CD4-positive, alpha-beta T cell treated with Interleukin-6 at 100 ng/mL for 8 hours (primary cell): ENCODE data around the gene SAMD4A.

Experiments
- DNase-seq: peaks from one replicate; pipeline ENCODE4 v3.0.0-alpha.2; 2020; ENCODE audit warnings: mixed read lengths, low spot score

Gene SAMD4A

GRCh38 chr14:54566410-54567223, at the start of gene SAMD4A:
TSS of gene SAMD4A (plus strand) at chr14:54567128. CDS start at chr14:54567917, 789 bp downstream.
- DNase-seq = peak; percentile 54

GRCh38 chr14:54524410-54524809, 42.5 kb upstream of the SAMD4A start:
- no peak for DNase-seq

GRCh38 chr14:54528973-54529372, 38.0 kb upstream of the SAMD4A start:
- DNase-seq = no peak

GRCh38 chr14:54529811-54530210, 37.1 kb upstream of the SAMD4A start:
- no peak for DNase-seq

GRCh38 chr14:54532111-54533012, 34.6 kb upstream of the SAMD4A start:
- no peak for DNase-seq

GRCh38 chr14:54533100-54533499, 33.8 kb upstream of the SAMD4A start:
- DNase-seq = no peak

- DNase-seq = no peak
Observed at GRCh38 chr14:54535126-54535525, 31.8 kb upstream of the SAMD4A start.

- DNase-seq = no peak
Observed at GRCh38 chr14:54535646-54536045, 31.3 kb upstream of the SAMD4A start.

GRCh38 chr14:54537651-54538050, 29.3 kb upstream of the SAMD4A start:
- DNase-seq = no peak

- no peak for DNase-seq
Observed at GRCh38 chr14:54538055-54538454, 28.9 kb upstream of the SAMD4A start.

- DNase-seq = no peak
Observed at GRCh38 chr14:54547583-54547982, 19.3 kb upstream of the SAMD4A start.

GRCh38 chr14:54548491-54548890, 18.4 kb upstream of the SAMD4A start:
- no peak for DNase-seq

- DNase-seq = no peak
Observed at GRCh38 chr14:54549862-54550261, 17.1 kb upstream of the SAMD4A start.

GRCh38 chr14:54550514-54550913, 16.4 kb upstream of the SAMD4A start:
- DNase-seq = no peak

- DNase-seq = no peak
Observed at GRCh38 chr14:54554401-54554800, 12.5 kb upstream of the SAMD4A start.

GRCh38 chr14:54555651-54556050, 11.3 kb upstream of the SAMD4A start:
- no peak for DNase-seq

- DNase-seq = no peak
Observed at GRCh38 chr14:54556535-54556934, 10.4 kb upstream of the SAMD4A start.

GRCh38 chr14:54562334-54562733, 4.6 kb upstream of the SAMD4A start:
- DNase-seq = no peak

GRCh38 chr14:54564071-54564867, 2.7 kb upstream of the SAMD4A start:
- DNase-seq = peak; percentile 31

GRCh38 chr14:54564868-54565784, 1.8 kb upstream of the SAMD4A start:
- peak; percentile 56 for DNase-seq

GRCh38 chr14:54565785-54566409, 1.0 kb upstream of the SAMD4A start:
- peak; percentile 79 for DNase-seq
